Measurements from ENCODE around the gene SAMHD1.

The SAMHD1 gene

GRCh38 chr20:36926653-36927200 lies 24.8 kb downstream of the SAMHD1 start:
- DNase-seq (ENCODE audit: low spot score) = no peak
- no peak for TF ChIP-seq CTCF (IDR thresholded peaks at IDR 0.05; ENCODE audit: borderline replicate concordance, control extremely low read depth, extremely low read depth, insufficient read depth, missing control alignments)
- in situ Hi-C loops (cut with MboI; ENCODE audit: low sequenced_read_pairs, unreplicated experiment) = no loop called here

- DNase-seq (ENCODE audit: low spot score) = no peak
- TF ChIP-seq CTCF (IDR thresholded peaks at IDR 0.05; ENCODE audit: borderline replicate concordance, control extremely low read depth, extremely low read depth, insufficient read depth, missing control alignments) = no peak
- in situ Hi-C loops (cut with MboI; ENCODE audit: low sequenced_read_pairs, unreplicated experiment) = no loop called here
Observed at GRCh38 chr20:36925234-36925633, 26.3 kb downstream of the SAMHD1 start.

- in situ Hi-C loops (cut with MboI; ENCODE audit: low sequenced_read_pairs, unreplicated experiment) = no loop called here
- no peak for TF ChIP-seq CTCF (IDR thresholded peaks at IDR 0.05; ENCODE audit: borderline replicate concordance, control extremely low read depth, extremely low read depth, insufficient read depth, missing control alignments)
- DNase-seq (ENCODE audit: low spot score) = no peak
Observed at GRCh38 chr20:36924167-36925045, 27.1 kb downstream of the SAMHD1 start.

- TF ChIP-seq CTCF (IDR thresholded peaks at IDR 0.05; ENCODE audit: borderline replicate concordance, control extremely low read depth, extremely low read depth, insufficient read depth, missing control alignments) = no peak
- no peak for DNase-seq (ENCODE audit: low spot score)
- in situ Hi-C loops (cut with MboI; ENCODE audit: low sequenced_read_pairs, unreplicated experiment) = no loop called here
Observed at GRCh38 chr20:36920334-36920730, 31.2 kb downstream of the SAMHD1 start.

GRCh38 chr20:36919715-36920333 lies 31.7 kb downstream of the SAMHD1 start:
- in situ Hi-C loops (cut with MboI; ENCODE audit: low sequenced_read_pairs, unreplicated experiment) = no loop called here
- TF ChIP-seq CTCF (IDR thresholded peaks at IDR 0.05; ENCODE audit: borderline replicate concordance, control extremely low read depth, extremely low read depth, insufficient read depth, missing control alignments) = peak; percentile 82
- DNase-seq (ENCODE audit: low spot score) = peak; percentile 72

- DNase-seq (ENCODE audit: low spot score) = no peak
- in situ Hi-C loops (cut with MboI; ENCODE audit: low sequenced_read_pairs, unreplicated experiment) = no loop called here
- no peak for TF ChIP-seq CTCF (IDR thresholded peaks at IDR 0.05; ENCODE audit: borderline replicate concordance, control extremely low read depth, extremely low read depth, insufficient read depth, missing control alignments)
Observed at GRCh38 chr20:36917943-36918342, 33.6 kb downstream of the SAMHD1 start.

All from GM13976 (cell line).